Liver (tissue), 3 donors: ENCODE results near the gene ADPRH.

ENCODE experiments used
- GABPA ChIP-seq, 2 donors: IDR thresholded peaks in 1 of 2; conservative IDR thresholded peaks in 1 of 2; 2 replicates each; pipeline ENCODE4 v1.6.1; 2016; ENCODE audit warnings: antibody characterized with exemption in 2 of 2, mild to moderate bottlenecking in 1 of 2, moderate library complexity in 1 of 2
- JUND ChIP-seq, 2 donors: IDR thresholded peaks; 2 replicates each; pipeline ENCODE4 v1.6.1; 2016; ENCODE audit warnings: antibody characterized with exemption in 2 of 2
- RAD21 ChIP-seq, 2 donors: IDR thresholded peaks; 2 replicates each; pipeline ENCODE4 v1.6.1; 2016; ENCODE audit warnings: antibody characterized with exemption in 2 of 2, mild to moderate bottlenecking in 2 of 2
- SP1 ChIP-seq: IDR thresholded peaks from 2 replicates; pipeline ENCODE4 v1.6.1; 2018; ENCODE audit warnings: antibody characterized with exemption, mild to moderate bottlenecking
- TAF1 ChIP-seq: conservative IDR thresholded peaks from 2 replicates; pipeline ENCODE4 v1.6.1; 2016; ENCODE audit warnings: antibody characterized with exemption, mild to moderate bottlenecking
- TF ChIP-seq, protein P1 (sequence below): fragments of 150-350 bp; IDR thresholded peaks from 2 replicates; pipeline ENCODE4 v1.5.1; 2017; ENCODE audit warnings: improper control_type of control experiment, low read depth, low read length; ENCODE audit not compliant: missing input control
- TF ChIP-seq, protein P2 (sequence below): IDR thresholded peaks from 2 replicates; pipeline ENCODE4 v1.6.1; 2016; ENCODE audit warnings: antibody characterized with exemption
- TF ChIP-seq, protein P3 (sequence below): IDR thresholded peaks from 2 replicates; pipeline ENCODE4 v1.6.1; 2016; ENCODE audit warnings: antibody characterized with exemption
- TF ChIP-seq, protein P4 (sequence below): IDR thresholded peaks from 2 replicates; pipeline ENCODE4 v1.6.1; 2016; ENCODE audit warnings: antibody characterized with exemption
- donor health status: healthy.
- donor health status: healthy.

DNA sequence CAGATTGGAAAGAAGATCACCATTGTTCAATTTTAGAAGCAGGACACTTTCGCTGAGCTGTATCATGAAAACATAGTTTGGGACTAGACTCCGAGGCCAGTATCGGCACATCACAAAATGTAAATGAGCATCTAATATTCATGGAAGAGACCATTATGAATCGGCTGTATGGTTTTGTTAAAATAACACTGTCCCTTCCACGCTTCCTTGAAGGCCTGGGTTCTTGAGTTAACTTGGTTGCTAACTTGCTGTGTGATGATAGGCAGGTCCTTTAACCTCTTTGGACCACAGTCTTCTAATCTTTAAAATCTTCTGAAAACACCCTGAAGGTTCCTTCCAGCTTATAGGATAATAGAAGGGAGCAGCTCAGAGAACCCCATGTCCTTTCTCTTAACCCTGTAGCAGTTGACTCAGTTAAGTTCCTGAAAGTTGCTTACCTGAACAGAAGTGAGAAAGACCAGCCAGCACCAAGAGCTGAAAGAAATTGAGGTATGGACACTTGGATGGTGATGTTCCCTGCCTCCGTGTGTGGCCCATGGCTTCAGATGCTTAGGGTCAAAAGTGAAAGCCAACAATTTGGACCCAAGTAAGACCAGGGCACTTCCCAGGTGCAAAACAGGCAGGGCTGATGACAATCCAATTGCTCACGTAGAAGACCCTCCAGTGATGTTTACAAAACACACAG is 22.0 kb upstream of the ADPRH start:
- no peak for TF ChIP-seq GABPA (IDR thresholded peaks at IDR 0.05 in 1 of 2, conservative IDR thresholded peaks at IDR 0.05 in 1 of 2)
- TF ChIP-seq, protein P1, sequence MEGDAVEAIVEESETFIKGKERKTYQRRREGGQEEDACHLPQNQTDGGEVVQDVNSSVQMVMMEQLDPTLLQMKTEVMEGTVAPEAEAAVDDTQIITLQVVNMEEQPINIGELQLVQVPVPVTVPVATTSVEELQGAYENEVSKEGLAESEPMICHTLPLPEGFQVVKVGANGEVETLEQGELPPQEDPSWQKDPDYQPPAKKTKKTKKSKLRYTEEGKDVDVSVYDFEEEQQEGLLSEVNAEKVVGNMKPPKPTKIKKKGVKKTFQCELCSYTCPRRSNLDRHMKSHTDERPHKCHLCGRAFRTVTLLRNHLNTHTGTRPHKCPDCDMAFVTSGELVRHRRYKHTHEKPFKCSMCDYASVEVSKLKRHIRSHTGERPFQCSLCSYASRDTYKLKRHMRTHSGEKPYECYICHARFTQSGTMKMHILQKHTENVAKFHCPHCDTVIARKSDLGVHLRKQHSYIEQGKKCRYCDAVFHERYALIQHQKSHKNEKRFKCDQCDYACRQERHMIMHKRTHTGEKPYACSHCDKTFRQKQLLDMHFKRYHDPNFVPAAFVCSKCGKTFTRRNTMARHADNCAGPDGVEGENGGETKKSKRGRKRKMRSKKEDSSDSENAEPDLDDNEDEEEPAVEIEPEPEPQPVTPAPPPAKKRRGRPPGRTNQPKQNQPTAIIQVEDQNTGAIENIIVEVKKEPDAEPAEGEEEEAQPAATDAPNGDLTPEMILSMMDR = no peak
- TF ChIP-seq, protein P2, sequence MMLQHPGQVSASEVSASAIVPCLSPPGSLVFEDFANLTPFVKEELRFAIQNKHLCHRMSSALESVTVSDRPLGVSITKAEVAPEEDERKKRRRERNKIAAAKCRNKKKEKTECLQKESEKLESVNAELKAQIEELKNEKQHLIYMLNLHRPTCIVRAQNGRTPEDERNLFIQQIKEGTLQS = no peak
- no peak for TF ChIP-seq RAD21 (IDR thresholded peaks at IDR 0.05)
- no peak for TF ChIP-seq TAF1
- TF ChIP-seq, protein P3, sequence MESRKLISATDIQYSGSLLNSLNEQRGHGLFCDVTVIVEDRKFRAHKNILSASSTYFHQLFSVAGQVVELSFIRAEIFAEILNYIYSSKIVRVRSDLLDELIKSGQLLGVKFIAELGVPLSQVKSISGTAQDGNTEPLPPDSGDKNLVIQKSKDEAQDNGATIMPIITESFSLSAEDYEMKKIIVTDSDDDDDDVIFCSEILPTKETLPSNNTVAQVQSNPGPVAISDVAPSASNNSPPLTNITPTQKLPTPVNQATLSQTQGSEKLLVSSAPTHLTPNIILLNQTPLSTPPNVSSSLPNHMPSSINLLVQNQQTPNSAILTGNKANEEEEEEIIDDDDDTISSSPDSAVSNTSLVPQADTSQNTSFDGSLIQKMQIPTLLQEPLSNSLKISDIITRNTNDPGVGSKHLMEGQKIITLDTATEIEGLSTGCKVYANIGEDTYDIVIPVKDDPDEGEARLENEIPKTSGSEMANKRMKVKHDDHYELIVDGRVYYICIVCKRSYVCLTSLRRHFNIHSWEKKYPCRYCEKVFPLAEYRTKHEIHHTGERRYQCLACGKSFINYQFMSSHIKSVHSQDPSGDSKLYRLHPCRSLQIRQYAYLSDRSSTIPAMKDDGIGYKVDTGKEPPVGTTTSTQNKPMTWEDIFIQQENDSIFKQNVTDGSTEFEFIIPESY = no peak
- TF ChIP-seq JUND (IDR thresholded peaks at IDR 0.05) = no peak
- TF ChIP-seq, protein P4, sequence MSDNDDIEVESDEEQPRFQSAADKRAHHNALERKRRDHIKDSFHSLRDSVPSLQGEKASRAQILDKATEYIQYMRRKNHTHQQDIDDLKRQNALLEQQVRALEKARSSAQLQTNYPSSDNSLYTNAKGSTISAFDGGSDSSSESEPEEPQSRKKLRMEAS = no peak
- TF ChIP-seq SP1 = no peak
